GM12878 (cell line): ENCODE measurements around the gene CDKN2B. TPM values are rescaled to one million over a fixed set of nuclear protein-coding genes. Genes with fewer than 3 reads are reported as not detected.

Experiments
- ATAC-seq: fragments of 200-7000 bp; cut with Tn5 transposase; 3 replicates; pipeline ENCODE4 v1.9.1; 2020; ENCODE audit warnings: mild to moderate bottlenecking, moderate library complexity
- BruUV-seq: library from RNA; stranded (reverse); fragments of 400-500 nt; replicated peaks from 2 replicates; lab custom pipeline; 2021; lab: Mats Ljungman, UMichigan
- CTCF ChIA-PET: fragments of 300-600 bp; sonication (Branson Sonifier 250); formaldehyde crosslinking; extraction: SDS; loops from one replicate; lab custom pipeline; 2021; ENCODE audit warnings: inconsistent platforms; lab: Yijun Ruan, JAX
- POLR2A ChIA-PET: fragments of 350-600 bp; formaldehyde crosslinking; extraction: SDS; loops from one replicate; lab custom pipeline; 2021; ENCODE audit warnings: inconsistent platforms; lab: Charles Lee
- RAD21 ChIA-PET: fragments of 300-600 bp; sonication (Branson Sonifier 250); formaldehyde crosslinking; loops from one replicate; lab custom pipeline; 2023; ENCODE audit warnings: antibody characterized with exemption; ENCODE audit not compliant: unreplicated experiment; lab: Charles Lee
- SMC1A ChIA-PET: fragments of 300-600 bp; sonication (Branson Sonifier 250); formaldehyde crosslinking; loops from one replicate; lab custom pipeline; 2023; ENCODE audit not compliant: unreplicated experiment, uncharacterized antibody; lab: Charles Lee
- DNase-seq: peaks from one replicate; pipeline ENCODE4 v3.0.0-alpha.2; 2011; ENCODE audit warnings: low read depth, low spot score
- FAIRE-seq: peaks from 3 replicates; lab custom pipeline; 2011; peaks lifted over from hg19 to GRCh38; lab: Jason Lieb, UNC
- H2AFZ ChIP-seq: 2 replicates; pipeline ENCODE4 v1.6.0; 2011; ENCODE audit warnings: low read depth, low read length, control low read depth; ENCODE audit not compliant: control insufficient read depth
- H3K27ac ChIP-seq: 2 replicates; pipeline ENCODE4 v1.5.1; 2011; ENCODE audit warnings: control low read depth; ENCODE audit not compliant: control insufficient read depth, insufficient read depth
- H3K27me3 ChIP-seq, 2 experiments: replicated peaks in 1 of 2; 2 replicates each; pipeline versions ENCODE4 v1.6.0 to v1.6.1; 2011; ENCODE audit warnings: low read length in 1 of 2; ENCODE audit not compliant: control insufficient read depth in 2 of 2, insufficient read depth in 2 of 2
- H3K36me3 ChIP-seq, 2 experiments: 2 replicates each; pipeline ENCODE4 v1.5.1; 2011; ENCODE audit warnings: low read length in 1 of 2; ENCODE audit not compliant: control insufficient read depth in 2 of 2, insufficient read depth in 2 of 2
- H3K4me1 ChIP-seq: 2 replicates; pipeline ENCODE4 v1.6.1; 2011; ENCODE audit warnings: mild to moderate bottlenecking, low read length, moderate library complexity, mixed read lengths; ENCODE audit not compliant: control insufficient read depth, insufficient read depth
- H3K4me2 ChIP-seq: 2 replicates; pipeline ENCODE4 v1.6.0; 2011; ENCODE audit warnings: control low read depth; ENCODE audit not compliant: control insufficient read depth, insufficient read depth
- H3K4me3 ChIP-seq: fragments of 200-600 bp; sonication (generic); 2 replicates; pipeline ENCODE4 v1.5.1; 2016
- H3K79me2 ChIP-seq: 2 replicates; pipeline ENCODE4 v1.6.0; 2011; ENCODE audit warnings: low read length; ENCODE audit not compliant: control insufficient read depth, insufficient read depth
- H3K9ac ChIP-seq: 2 replicates; pipeline ENCODE4 v1.8.0; 2011; ENCODE audit warnings: low read length, control low read depth, mixed read lengths; ENCODE audit not compliant: control insufficient read depth, insufficient read depth
- H3K9me3 ChIP-seq: replicated peaks from 3 replicates; pipeline ENCODE4 v1.5.1; 2011; ENCODE audit warnings: mild to moderate bottlenecking, low read length; ENCODE audit not compliant: control insufficient read depth, insufficient read depth
- H4K20me1 ChIP-seq: 2 replicates; pipeline ENCODE4 v1.6.0; 2011; ENCODE audit not compliant: control insufficient read depth, insufficient read depth
- ATF7 ChIP-seq: fragments of 450-650 bp; IDR thresholded peaks from 2 replicates; pipeline ENCODE4 v1.6.1; 2016; ENCODE audit warnings: low read depth, mild to moderate bottlenecking
- BRCA1 ChIP-seq: IDR thresholded peaks from 2 replicates; pipeline ENCODE4 v1.6.1; 2011; ENCODE audit warnings: low read depth, low read length, improper control_type of control experiment
- CBX5 ChIP-seq: sonication (generic); IDR thresholded peaks from 2 replicates; pipeline ENCODE4 v1.6.1; 2016; ENCODE audit warnings: low read depth, moderate library complexity, mild to moderate bottlenecking, inconsistent platforms
- E2F4 ChIP-seq: IDR thresholded peaks from 2 replicates; pipeline ENCODE4 v1.6.1; 2012; ENCODE audit warnings: low read depth, low read length, improper control_type of control experiment
- FOXK2 ChIP-seq: fragments of 450-650 bp; IDR thresholded peaks from 2 replicates; pipeline ENCODE4 v1.6.1; 2017; ENCODE audit warnings: mild to moderate bottlenecking, moderate library complexity
- HCFC1 ChIP-seq: fragments of 150-350 bp; IDR thresholded peaks from 2 replicates; pipeline ENCODE4 v1.6.1; 2014; ENCODE audit warnings: low read length
- IKZF1 ChIP-seq: fragments of 450-650 bp; conservative IDR thresholded peaks from 2 replicates; pipeline ENCODE4 v1.6.1; 2017; ENCODE audit warnings: antibody characterized with exemption, mild to moderate bottlenecking
- JUNB ChIP-seq: IDR thresholded peaks from 2 replicates; pipeline ENCODE4 v1.6.1; 2016; ENCODE audit warnings: antibody characterized with exemption, mild to moderate bottlenecking
- KAT2A ChIP-seq: conservative IDR thresholded peaks from 2 replicates; pipeline ENCODE4 v1.6.1; 2011; ENCODE audit warnings: low read depth, low read length; ENCODE audit not compliant: control insufficient read depth
- PBX3 ChIP-seq: IDR thresholded peaks from 2 replicates; pipeline ENCODE4 v1.6.1; 2011; ENCODE audit warnings: mild to moderate bottlenecking, low read depth, low read length, moderate library complexity; ENCODE audit not compliant: insufficient replicate concordance
- PRDM15 ChIP-seq: fragments of 450-650 bp; formaldehyde crosslinking; IDR thresholded peaks from 2 replicates; pipeline ENCODE4 v1.4.0; 2020; ENCODE audit warnings: mild to moderate bottlenecking, moderate library complexity
- RB1 ChIP-seq: fragments of 450-650 bp; formaldehyde crosslinking; IDR thresholded peaks from 2 replicates; pipeline ENCODE4 v1.6.1; 2017; ENCODE audit warnings: mild to moderate bottlenecking, borderline replicate concordance
- ZBED1 ChIP-seq: IDR thresholded peaks from 2 replicates; pipeline ENCODE4 v1.6.1; 2016; ENCODE audit warnings: borderline replicate concordance
- ZNF687 ChIP-seq: fragments of 450-650 bp; IDR thresholded peaks from 2 replicates; pipeline ENCODE4 v1.6.1; 2017; ENCODE audit warnings: mild to moderate bottlenecking, moderate library complexity
- WGBS: methylation state at CpG from one replicate; pipeline ENCODE4 v1.1.6; 2016; ENCODE audit warnings: low lambda C conversion rate; ENCODE audit not compliant: insufficient replicate concordance, insufficient coverage; ENCODE audit errors: missing lambda C conversion rate; 5-methylcytosine and 5-hydroxymethylcytosine counted together
- in situ Hi-C: fragments of 300-500 bp; cut with MboI; formaldehyde crosslinking; loops from 9 replicates; pipeline ENCODE4 v1.14.3; 2018; ENCODE audit warnings: mixed read lengths
- intact Hi-C: fragments of 100-400 bp; cut with micrococcal nuclease; formaldehyde crosslinking; loops from one replicate; pipeline ENCODE4 v1.14.2; 2022; ENCODE audit not compliant: unreplicated experiment
- polyA plus RNA-seq, 11 experiments: library from polyadenylated mRNA; depleted of rRNA in 4 of 11; unstranded in 6 of 11; stranded (reverse) in 5 of 11; fragments of >200 nt; fragmentation: Nextera tagmentation in 4 of 11; fragmentation: Illumina TruSeq in 1 of 11; extraction: Ambion mirVana in 4 of 11; extraction: Trizol in 1 of 11; gene quantifications; 1 replicate in 1 of 11; 2 replicates in 10 of 11; pipeline versions ENCODE4 v1.2.1 to v1.2.3, GENCODE V29; 2011 to 2016; ENCODE audit warnings: inconsistent platforms in 2 of 11, missing spikeins in 2 of 11, low read depth in 1 of 11
- total RNA-seq, 4 experiments: library from RNA; depleted of rRNA in 3 of 4; stranded (reverse); fragments of >200 nt in 3 of 4; fragmentation: Illumina TruSeq in 1 of 4; extraction: Trizol in 1 of 4; gene quantifications; 2 replicates each; pipeline versions ENCODE4 v1.2.1 to v1.2.3, GENCODE V29; 2013 to 2021

The CDKN2B gene
- total and polyA plus RNA-seq, 10 of the 15 experiments (the other 5 are each of a cell fraction or from before 2014, with no cell fraction given), result 0.03 to 0.47 (median 0.08) TPM; not detected in 1

- 100% methylated on average over 1 of the region's 1 CpG for WGBS
- POLR2A ChIA-PET, result no interaction called here
- Histone ChIP-seq H3K36me3 (no peaks in the 10 kb centered on the region), H3K27ac (no peak overlapping the region), H3K4me1 (no peaks in the 10 kb centered on the region), H3K9me3 (no peaks in the 10 kb centered on the region), H3K79me2 (no peaks in the 10 kb centered on the region), H3K9ac (no peak overlapping the region), H4K20me1 (no peaks in the 10 kb centered on the region), H2AFZ (no peak overlapping the region), H3K4me3 (no peak overlapping the region), H3K4me2 (no peak overlapping the region), H3K27me3 (0 out of 4 replicates have a peak, but pooled peaks cover 0 to 3% of the 10 kb centered on the region in 2 experiments)
- no peak for FAIRE-seq
- no peak for DNase-seq
- SMC1A ChIA-PET, result interaction anchor here (0.6 to 1.7 kb wide), 3 partner anchors 24 to 181 kb away, joined by 3 to 4 read pairs (median 4); partner anchors contain the start of gene CDKN2B
- ATAC-seq, result no peak
- no TSS peak for BruUV-seq
- CTCF ChIA-PET, result interaction anchor here (0.7 to 4.9 kb wide), 3 partner anchors 25 to 171 kb away, joined by 3 to 30 read pairs (median 3); partner anchors contain the start of gene CDKN2B
- RAD21 ChIA-PET, result no interaction called here
- in situ Hi-C loops (no loop called here), intact Hi-C loops (no loop called here)
- no peak for TF ChIP-seq PBX3
- no peak for TF ChIP-seq JUNB
- no peak for TF ChIP-seq PRDM15
- TF ChIP-seq BRCA1, result no peak
- no peak for TF ChIP-seq ATF7
- no peak for TF ChIP-seq RB1
- TF ChIP-seq HCFC1, result no peak
- TF ChIP-seq ZNF687, result no peak
- no peak for TF ChIP-seq IKZF1
- TF ChIP-seq FOXK2, result no peak
- TF ChIP-seq E2F4, result no peak
- TF ChIP-seq ZBED1, result no peak
- no peak for TF ChIP-seq KAT2A
- no peak for TF ChIP-seq CBX5
Measured at GRCh38 chr9:21982861-21983560, 26.1 kb downstream of the CDKN2B start.
